Measurements from ENCODE around the gene GDPD5. TPM values are rescaled to one million over a fixed set of nuclear protein-coding genes. Genes with fewer than 3 reads are reported as not detected.

The GDPD5 gene, protein sequence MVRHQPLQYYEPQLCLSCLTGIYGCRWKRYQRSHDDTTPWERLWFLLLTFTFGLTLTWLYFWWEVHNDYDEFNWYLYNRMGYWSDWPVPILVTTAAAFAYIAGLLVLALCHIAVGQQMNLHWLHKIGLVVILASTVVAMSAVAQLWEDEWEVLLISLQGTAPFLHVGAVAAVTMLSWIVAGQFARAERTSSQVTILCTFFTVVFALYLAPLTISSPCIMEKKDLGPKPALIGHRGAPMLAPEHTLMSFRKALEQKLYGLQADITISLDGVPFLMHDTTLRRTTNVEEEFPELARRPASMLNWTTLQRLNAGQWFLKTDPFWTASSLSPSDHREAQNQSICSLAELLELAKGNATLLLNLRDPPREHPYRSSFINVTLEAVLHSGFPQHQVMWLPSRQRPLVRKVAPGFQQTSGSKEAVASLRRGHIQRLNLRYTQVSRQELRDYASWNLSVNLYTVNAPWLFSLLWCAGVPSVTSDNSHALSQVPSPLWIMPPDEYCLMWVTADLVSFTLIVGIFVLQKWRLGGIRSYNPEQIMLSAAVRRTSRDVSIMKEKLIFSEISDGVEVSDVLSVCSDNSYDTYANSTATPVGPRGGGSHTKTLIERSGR
- total RNA-seq (2022; extraction: Qiagen RNA extraction): 7.4 to 13.6 TPM (median 10.7 TPM) in 5 replicates

DNA sequence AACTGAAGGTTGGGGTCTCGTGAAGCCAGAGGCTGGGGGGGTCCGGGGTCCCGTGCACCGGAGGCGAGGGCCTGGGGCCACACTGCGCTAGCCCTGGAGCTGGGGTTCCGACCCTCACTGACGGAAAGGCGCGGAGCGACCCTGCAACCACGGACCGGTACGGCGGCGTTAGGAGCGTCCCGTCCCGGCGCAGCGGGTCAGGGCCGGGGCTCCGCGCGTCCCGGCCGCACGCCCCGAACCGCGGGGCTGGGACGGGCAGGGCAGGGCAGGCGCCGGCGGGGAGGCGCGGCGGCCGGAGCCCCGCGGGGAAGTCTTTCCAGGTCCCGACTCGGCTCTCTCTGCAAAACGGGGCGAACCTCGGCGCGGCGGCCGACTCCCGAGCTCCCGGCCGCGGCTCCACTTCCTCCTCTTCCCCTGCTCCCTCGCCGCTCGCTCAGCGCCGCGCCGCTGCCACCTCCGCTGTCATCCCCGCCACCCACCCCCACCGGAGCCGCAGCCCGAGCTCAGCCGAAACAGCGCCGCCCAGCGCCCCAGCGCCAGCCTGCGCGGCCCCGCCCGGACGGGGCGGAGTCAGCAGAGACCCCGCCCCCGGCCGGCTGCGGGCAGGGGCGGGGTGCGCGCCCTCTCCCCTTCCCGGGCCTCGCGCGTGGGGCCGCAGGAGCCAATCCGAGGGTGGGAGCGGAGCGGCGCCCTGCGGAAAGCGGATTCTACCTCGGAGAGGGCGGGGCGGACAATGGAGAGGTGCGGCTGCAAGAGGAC is at the start of gene GDPD5:
Gene GDPD5 (minus strand): TSS at position 509 of the 759 bp plus-strand sequence. CDS start 48,206 bp downstream, outside the sequence.

DNA sequence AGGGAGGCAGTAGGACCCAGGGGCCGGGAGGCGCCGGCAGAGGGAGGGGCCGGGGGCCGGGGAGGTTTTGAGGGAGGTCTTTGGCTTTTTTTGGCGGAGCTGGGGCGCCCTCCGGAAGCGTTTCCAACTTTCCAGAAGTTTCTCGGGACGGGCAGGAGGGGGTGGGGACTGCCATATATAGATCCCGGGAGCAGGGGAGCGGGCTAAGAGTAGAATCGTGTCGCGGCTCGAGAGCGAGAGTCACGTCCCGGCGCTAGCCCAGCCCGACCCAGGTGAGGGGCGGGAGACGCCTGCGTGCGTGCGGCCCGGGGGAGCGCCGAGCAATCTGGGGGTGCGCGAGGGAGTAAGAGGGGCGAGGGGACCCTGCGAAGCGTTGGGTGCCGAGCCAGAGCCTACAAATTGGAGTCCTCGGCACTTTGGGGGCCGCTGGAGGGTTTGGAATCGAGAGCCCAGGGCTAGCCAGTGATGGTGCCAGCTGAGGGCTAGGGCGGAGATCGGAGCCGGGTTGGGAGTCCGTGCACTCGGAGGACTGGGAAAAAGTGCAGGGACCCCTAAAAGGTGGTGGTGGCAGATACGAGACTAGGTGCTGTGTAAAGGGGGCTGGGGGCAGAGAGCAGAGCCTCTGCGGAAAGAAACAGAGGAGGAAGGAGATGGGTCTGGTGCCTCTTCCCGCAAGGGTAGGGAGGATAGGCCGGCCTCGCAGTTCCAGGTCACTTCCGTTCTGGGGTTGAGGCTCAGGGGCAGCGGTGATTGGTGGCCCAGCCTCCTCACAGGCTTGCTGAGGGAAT is 36.5 kb upstream of the GDPD5 start, which contains the start of gene SERPINH1:
Gene SERPINH1 (plus strand): TSS at position 206 of the 788 bp plus-strand sequence. CDS start 4,097 bp downstream, outside the sequence.

GRCh38 chr11:75432911-75433321 is 92.8 kb downstream of the GDPD5 start, which contains the start of gene KLHL35:
Gene KLHL35 (minus strand): TSS chr11:75433203. CDS start chr11:75430629, 2,574 bp downstream.

DNA sequence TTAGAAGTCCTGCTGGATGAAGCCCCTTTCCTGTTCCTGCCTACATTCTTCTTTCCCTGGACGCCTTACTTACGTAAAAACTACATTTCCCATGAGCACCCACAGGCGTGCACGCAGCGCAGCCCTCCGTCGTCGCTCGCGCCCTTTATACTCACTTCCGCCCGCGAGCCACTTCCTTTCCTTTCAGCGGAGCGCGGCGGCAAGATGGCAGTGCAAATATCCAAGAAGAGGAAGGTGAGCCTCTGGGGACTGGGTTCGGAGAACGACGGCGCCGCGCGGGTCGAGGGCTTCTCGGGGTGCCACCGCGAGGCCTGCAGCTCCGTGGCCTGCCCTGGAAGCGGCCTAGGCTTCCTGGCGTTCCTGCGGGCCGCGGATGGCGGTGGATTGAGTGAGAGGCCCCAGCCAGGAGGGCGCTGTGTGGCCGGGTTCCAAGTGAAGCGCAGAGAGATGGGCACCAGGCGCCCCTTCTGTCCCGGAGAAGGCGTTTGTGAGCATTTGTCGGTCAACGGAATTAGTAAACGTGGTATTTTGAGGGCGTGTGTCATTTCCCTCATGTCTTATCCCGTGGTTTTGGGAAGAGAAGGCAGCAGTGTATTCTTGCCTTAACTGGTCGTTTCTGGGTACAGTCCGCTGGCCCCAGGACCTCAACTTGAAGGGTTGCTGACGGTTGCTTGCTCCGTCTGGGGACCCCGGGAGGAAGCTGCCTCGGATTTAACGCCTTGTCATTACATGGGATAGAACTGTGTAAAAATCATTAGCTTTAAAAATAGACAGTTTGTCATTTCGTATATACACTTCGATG is 126.2 kb downstream of the GDPD5 start, which contains the start of gene RPS3:
Gene RPS3 (plus strand): TSS at position 175 of the 802 bp plus-strand sequence. CDS start 30 bp downstream, at position 205.

Other genes starting within 250 kb of the GDPD5 start
- 3.4 to 4.6 TPM (median 4.2 TPM) in 5 replicates for gene ARRB1, start 174.3 kb downstream of the GDPD5 start, total RNA-seq (2022; extraction: Qiagen RNA extraction)
- 3,282 to 4,477 TPM (median 3,376 TPM) in 5 replicates for gene RPS3, start 126.4 kb downstream of the GDPD5 start, total RNA-seq (2022; extraction: Qiagen RNA extraction)
- 0.63 to 1.8 TPM (median 1.1 TPM) in 5 replicates for gene KLHL35, start 92.7 kb downstream of the GDPD5 start, total RNA-seq (2022; extraction: Qiagen RNA extraction)
- gene SERPINH1, start 36.3 kb upstream of the GDPD5 start, total RNA-seq (2022; extraction: Qiagen RNA extraction): 78.4 to 113 TPM (median 104 TPM) in 5 replicates
- 1.5 to 1.9 TPM (median 1.7 TPM) in 5 replicates for gene MAP6, start 143.1 kb upstream of the GDPD5 start, total RNA-seq (2022; extraction: Qiagen RNA extraction)
- gene MOGAT2, start 191.9 kb upstream of the GDPD5 start, total RNA-seq (2022; extraction: Qiagen RNA extraction): not detected in 5 replicates
- gene DGAT2, start 242.8 kb upstream of the GDPD5 start, total RNA-seq (2022; extraction: Qiagen RNA extraction): 1.5 to 3.1 TPM (median 2.0 TPM) in 5 replicates